HL-60 (cell line): ENCODE data around the gene CACNA1H.

Experiments used
- DNase-seq, 2 experiments: peaks; one replicate each; pipeline ENCODE4 v3.0.0-alpha.2; 2010 to 2020; ENCODE audit warnings: low read depth in 1 of 2, low spot score in 1 of 2
- H3K27ac ChIP-seq: fragments of 250-450 bp; sonication (Bioruptor Pico); replicated peaks from 2 replicates; pipeline ENCODE4 v1.5.1; 2020; ENCODE audit warnings: mild to moderate bottlenecking, moderate library complexity
- H3K27me3 ChIP-seq: fragments of 250-450 bp; sonication (Bioruptor Pico); 2 replicates; pipeline ENCODE4 v1.5.1; 2021; ENCODE audit warnings: mild to moderate bottlenecking, moderate library complexity; ENCODE audit not compliant: insufficient read depth, poor library complexity, severe bottlenecking
- H3K4me3 ChIP-seq: replicated peaks from 2 replicates; pipeline ENCODE4 v1.5.1; 2011; ENCODE audit warnings: mild to moderate bottlenecking, control low read depth, low read length; ENCODE audit not compliant: insufficient read depth
- GABPA ChIP-seq: IDR thresholded peaks from 2 replicates; pipeline ENCODE4 v1.6.1; 2012; ENCODE audit warnings: low read depth
- POLR2AphosphoS5 ChIP-seq: IDR thresholded peaks from 2 replicates; pipeline ENCODE4 v1.6.1; 2012; ENCODE audit warnings: low read depth
- SPI1 ChIP-seq: IDR thresholded peaks from 2 replicates; pipeline ENCODE4 v1.6.1; 2012; ENCODE audit warnings: low read depth, mild to moderate bottlenecking, borderline replicate concordance
- TF ChIP-seq, protein P1 (sequence below): IDR thresholded peaks from 2 replicates; pipeline ENCODE4 v1.6.1; 2012; ENCODE audit warnings: low read depth; ENCODE audit not compliant: insufficient replicate concordance
- TF ChIP-seq, protein P2 (sequence below): IDR thresholded peaks from one replicate; pipeline ENCODE4 v1.5.1; 2011; ENCODE audit warnings: low read length, control low read depth, inconsistent platforms; ENCODE audit not compliant: insufficient read depth

Gene CACNA1H

DNA sequence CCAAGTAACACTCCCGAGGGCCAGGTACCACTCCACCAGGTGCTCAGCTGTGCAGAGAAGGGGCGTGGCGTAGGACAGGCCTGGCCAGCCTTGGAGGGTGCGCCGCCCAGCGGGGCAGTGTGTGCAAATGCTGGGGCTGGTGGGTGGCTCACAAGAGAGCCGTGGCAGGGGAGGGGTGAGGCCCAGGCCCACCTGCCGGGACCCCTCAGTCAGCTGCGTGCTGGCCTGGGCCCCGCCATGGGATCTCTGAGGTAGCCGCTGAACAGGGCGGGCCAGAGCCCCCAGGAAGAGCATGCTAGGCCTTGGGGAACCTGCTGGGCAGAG lies 63.4 kb downstream of the CACNA1H start:
- no peak overlapping the region for H3K27ac ChIP-seq
- no peak for TF ChIP-seq SPI1
- TF ChIP-seq, protein P1, sequence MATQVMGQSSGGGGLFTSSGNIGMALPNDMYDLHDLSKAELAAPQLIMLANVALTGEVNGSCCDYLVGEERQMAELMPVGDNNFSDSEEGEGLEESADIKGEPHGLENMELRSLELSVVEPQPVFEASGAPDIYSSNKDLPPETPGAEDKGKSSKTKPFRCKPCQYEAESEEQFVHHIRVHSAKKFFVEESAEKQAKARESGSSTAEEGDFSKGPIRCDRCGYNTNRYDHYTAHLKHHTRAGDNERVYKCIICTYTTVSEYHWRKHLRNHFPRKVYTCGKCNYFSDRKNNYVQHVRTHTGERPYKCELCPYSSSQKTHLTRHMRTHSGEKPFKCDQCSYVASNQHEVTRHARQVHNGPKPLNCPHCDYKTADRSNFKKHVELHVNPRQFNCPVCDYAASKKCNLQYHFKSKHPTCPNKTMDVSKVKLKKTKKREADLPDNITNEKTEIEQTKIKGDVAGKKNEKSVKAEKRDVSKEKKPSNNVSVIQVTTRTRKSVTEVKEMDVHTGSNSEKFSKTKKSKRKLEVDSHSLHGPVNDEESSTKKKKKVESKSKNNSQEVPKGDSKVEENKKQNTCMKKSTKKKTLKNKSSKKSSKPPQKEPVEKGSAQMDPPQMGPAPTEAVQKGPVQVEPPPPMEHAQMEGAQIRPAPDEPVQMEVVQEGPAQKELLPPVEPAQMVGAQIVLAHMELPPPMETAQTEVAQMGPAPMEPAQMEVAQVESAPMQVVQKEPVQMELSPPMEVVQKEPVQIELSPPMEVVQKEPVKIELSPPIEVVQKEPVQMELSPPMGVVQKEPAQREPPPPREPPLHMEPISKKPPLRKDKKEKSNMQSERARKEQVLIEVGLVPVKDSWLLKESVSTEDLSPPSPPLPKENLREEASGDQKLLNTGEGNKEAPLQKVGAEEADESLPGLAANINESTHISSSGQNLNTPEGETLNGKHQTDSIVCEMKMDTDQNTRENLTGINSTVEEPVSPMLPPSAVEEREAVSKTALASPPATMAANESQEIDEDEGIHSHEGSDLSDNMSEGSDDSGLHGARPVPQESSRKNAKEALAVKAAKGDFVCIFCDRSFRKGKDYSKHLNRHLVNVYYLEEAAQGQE: no peak
- no peak for TF ChIP-seq POLR2AphosphoS5
- TF ChIP-seq, protein P2, sequence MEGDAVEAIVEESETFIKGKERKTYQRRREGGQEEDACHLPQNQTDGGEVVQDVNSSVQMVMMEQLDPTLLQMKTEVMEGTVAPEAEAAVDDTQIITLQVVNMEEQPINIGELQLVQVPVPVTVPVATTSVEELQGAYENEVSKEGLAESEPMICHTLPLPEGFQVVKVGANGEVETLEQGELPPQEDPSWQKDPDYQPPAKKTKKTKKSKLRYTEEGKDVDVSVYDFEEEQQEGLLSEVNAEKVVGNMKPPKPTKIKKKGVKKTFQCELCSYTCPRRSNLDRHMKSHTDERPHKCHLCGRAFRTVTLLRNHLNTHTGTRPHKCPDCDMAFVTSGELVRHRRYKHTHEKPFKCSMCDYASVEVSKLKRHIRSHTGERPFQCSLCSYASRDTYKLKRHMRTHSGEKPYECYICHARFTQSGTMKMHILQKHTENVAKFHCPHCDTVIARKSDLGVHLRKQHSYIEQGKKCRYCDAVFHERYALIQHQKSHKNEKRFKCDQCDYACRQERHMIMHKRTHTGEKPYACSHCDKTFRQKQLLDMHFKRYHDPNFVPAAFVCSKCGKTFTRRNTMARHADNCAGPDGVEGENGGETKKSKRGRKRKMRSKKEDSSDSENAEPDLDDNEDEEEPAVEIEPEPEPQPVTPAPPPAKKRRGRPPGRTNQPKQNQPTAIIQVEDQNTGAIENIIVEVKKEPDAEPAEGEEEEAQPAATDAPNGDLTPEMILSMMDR: no peak
- no peak for TF ChIP-seq GABPA
- H3K4me3 ChIP-seq: no peak overlapping the region
- no peaks in the 10 kb centered on the region for H3K27me3 ChIP-seq
- no peak for DNase-seq

DNA sequence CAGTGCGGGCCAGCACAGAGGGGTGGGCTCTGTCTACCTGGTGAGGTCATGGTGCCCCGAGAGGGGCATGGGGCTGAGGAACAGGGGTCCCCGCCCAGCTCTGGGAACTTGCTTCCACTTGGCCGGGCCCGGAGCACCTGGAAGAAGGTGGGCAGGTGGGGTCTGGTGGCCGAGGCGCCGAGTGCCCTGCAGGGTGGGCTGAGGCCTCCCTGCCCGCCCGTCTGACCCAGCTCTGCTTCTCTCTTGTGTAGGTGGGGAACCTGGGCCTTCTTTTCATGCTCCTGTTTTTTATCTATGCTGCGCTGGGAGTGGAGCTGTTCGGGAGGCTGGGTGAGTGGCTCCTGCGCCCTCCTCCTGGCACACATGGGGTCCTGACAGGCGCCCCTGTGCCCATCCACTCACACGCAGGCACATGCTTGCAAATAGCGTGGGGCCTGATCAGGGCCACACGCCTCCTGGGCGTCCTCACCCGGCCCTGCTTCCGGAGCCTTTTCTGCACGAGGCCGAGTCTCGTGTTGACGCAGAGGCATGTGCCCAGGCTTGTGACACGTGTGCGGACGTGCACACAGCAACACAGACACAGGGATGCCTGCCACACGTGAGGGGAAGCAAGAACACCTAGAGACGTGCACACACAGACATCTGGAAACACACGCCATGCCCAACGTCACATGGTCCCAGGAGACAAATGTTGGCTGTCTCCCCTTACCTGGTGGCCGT lies 63.9 kb downstream of the CACNA1H start:
- no peak for DNase-seq
- Histone ChIP-seq H3K4me3 (no peak overlapping the region), H3K27me3 (no peaks in the 10 kb centered on the region), H3K27ac (no peak overlapping the region)
- TF ChIP-seq, protein P1: no peak
- no peak for TF ChIP-seq GABPA

DNA sequence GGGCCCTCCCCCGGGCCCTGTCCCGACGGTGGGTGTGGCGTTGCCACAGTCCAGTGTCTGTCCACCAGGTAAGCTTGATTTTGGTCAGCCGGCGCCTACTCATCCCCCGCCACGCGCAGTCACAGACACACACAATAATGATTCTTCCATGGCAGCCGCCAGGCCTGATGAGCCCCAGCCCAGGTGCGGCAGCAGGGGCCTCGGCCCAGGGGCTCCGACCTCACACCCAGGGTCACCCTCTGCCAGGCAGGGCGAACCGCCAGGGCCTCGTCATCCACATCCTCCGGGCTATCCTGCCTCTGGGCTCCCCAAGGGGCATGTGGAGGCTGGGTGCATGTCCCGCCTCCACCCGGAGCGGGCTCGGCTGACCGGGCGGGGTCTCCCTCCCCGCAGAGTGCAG lies 64.6 kb downstream of the CACNA1H start:
- no peak overlapping the region for H3K27ac ChIP-seq
- peaks cover 2% of the 10 kb centered on the region for H3K27me3 ChIP-seq
- TF ChIP-seq GABPA (no peak), POLR2AphosphoS5 (no peak)
- TF ChIP-seq, protein P1: no peak
- DNase-seq: no peak
- no peak overlapping the region for H3K4me3 ChIP-seq

DNA sequence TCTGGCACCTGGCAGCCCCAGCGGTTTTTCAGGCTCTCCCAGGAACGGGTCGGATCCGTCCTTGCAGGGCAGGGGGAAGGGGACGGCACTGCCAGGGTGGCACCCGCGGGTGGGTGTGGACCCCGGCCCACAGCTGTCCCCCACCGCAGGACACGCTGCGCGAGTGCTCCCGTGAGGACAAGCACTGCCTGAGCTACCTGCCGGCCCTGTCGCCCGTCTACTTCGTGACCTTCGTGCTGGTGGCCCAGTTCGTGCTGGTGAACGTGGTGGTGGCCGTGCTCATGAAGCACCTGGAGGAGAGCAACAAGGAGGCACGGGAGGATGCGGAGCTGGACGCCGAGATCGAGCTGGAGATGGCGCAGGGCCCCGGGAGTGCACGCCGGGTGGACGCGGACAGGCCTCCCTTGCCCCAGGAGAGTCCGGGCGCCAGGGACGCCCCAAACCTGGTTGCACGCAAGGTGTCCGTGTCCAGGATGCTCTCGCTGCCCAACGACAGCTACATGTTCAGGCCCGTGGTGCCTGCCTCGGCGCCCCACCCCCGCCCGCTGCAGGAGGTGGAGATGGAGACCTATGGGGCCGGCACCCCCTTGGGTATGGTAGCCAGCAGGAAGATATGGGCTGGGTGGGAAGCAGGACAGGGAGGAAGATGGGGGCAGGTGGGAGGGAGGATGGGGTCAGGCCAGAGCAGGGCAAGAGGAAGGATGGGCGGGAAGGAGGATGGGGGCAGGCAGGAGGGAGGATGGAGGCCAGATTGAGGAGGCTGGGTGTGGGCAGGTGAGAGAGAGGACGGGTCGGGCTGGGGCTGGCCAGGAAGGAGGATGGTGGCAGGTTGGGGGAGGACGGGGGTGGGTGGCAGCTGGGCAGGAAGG lies 65.4 kb downstream of the CACNA1H start:
- Histone ChIP-seq H3K27ac (no peak overlapping the region), H3K4me3 (no peak overlapping the region), H3K27me3 (peaks cover 5% of the 10 kb centered on the region)
- no peak for DNase-seq
- no peak for TF ChIP-seq GABPA
- TF ChIP-seq, protein P1: no peak
- TF ChIP-seq, protein P2: no peak
- no peak for TF ChIP-seq POLR2AphosphoS5
- no peak for TF ChIP-seq SPI1
